ENCODE results near the gene LUC7L.
"Not testable (repeated sequence)": the region's sequence is repeated elsewhere in the genome, so short reads cannot be mapped to it uniquely, and the experiment has no call there.

The LUC7L gene

GRCh38 chr16:180101-180675 lies 49.1 kb downstream of the LUC7L start, which contains the start of gene HBQ1:
HBQ1 (plus strand) TSS chr16:180459; CDS start chr16:180487, 28 bp downstream.
- peak in 1 of 2 donors; percentile 39 for DNase-seq (ENCODE audit: low read depth in 2 of 2)

GRCh38 chr16:179211-180092 lies 49.8 kb downstream of the LUC7L start:
- no peak for DNase-seq (ENCODE audit: low read depth in 2 of 2)

GRCh38 chr16:178668-179015 lies 50.6 kb downstream of the LUC7L start:
- no peak for DNase-seq (ENCODE audit: low read depth in 2 of 2)

GRCh38 chr16:177981-178667 lies 51.1 kb downstream of the LUC7L start:
- no peak for DNase-seq (ENCODE audit: low read depth in 2 of 2)

GRCh38 chr16:177394-177822 lies 51.8 kb downstream of the LUC7L start:
- DNase-seq (ENCODE audit: low read depth in 2 of 2): no peak

- DNase-seq (ENCODE audit: low read depth in 2 of 2): not testable (repeated sequence)
Observed at GRCh38 chr16:176477-177382, 52.5 kb downstream of the LUC7L start, which contains the start of gene HBA1. HBA1 (plus strand) TSS chr16:176680; CDS start chr16:176717, 37 bp downstream.

- DNase-seq (ENCODE audit: low read depth in 2 of 2): not testable (repeated sequence)
Observed at GRCh38 chr16:176006-176405, 53.2 kb downstream of the LUC7L start.

GRCh38 chr16:175011-175949 lies 54.0 kb downstream of the LUC7L start:
- DNase-seq (ENCODE audit: low read depth in 2 of 2): no peak

GRCh38 chr16:173928-174769 lies 55.1 kb downstream of the LUC7L start:
- not testable (repeated sequence) for DNase-seq (ENCODE audit: low read depth in 2 of 2)

- DNase-seq (ENCODE audit: low read depth in 2 of 2): not testable (repeated sequence)
Observed at GRCh38 chr16:173211-173854, 55.9 kb downstream of the LUC7L start.

- DNase-seq (ENCODE audit: low read depth in 2 of 2): not testable (repeated sequence)
Observed at GRCh38 chr16:172374-172941, 56.8 kb downstream of the LUC7L start, which contains the start of gene HBA2. HBA2 (plus strand) TSS chr16:172876; CDS start chr16:172913, 37 bp downstream.

GRCh38 chr16:170788-171187 lies 58.5 kb downstream of the LUC7L start:
- no peak for DNase-seq (ENCODE audit: low read depth in 2 of 2)

- DNase-seq (ENCODE audit: low read depth in 2 of 2): not testable (repeated sequence)
Observed at GRCh38 chr16:170088-170507, 59.2 kb downstream of the LUC7L start.

- no peak for DNase-seq (ENCODE audit: low read depth in 2 of 2)
Observed at GRCh38 chr16:169014-169413, 60.2 kb downstream of the LUC7L start.

GRCh38 chr16:168424-168823 lies 60.8 kb downstream of the LUC7L start:
- DNase-seq (ENCODE audit: low read depth in 2 of 2): no peak

GRCh38 chr16:167122-167690 lies 62.0 kb downstream of the LUC7L start:
- DNase-seq (ENCODE audit: low read depth in 2 of 2): no peak

- DNase-seq (ENCODE audit: low read depth in 2 of 2): no peak
Observed at GRCh38 chr16:166375-167121, 62.7 kb downstream of the LUC7L start.
